ENCODE data around the gene STYXL2.

DNA sequence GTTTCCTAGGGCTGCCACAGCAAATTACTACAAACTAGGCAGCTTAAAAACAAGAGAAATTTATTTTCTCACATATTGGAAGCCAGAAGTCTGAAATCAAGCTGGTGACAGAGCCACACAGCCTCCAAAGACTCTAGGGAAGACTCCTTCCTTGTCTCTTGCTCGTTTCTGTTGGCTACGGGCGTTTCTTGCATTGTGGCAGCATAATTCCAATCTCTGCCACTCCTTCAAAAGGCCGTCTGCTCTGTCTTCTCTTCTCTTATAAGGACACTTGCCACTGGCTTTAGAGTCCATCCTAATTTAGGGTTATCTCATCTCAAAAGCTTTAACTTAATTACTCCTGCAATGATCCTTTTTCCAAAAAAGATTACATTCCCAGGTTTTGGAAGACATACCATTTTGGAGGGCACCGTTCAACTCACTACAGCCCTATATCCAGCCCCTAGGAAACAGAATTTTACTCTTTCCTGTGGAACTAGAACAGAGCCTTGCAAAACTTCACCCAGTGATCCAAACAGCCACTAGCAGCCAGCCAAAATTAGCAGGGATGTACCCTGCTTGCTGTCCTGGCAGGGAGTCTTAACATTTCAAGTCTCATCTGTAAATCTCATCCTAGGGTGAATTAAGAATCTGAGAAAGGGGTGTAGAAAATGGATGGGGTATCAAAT is 9.2 kb downstream of the STYXL2 start:
- TF ChIP-seq, protein P1, sequence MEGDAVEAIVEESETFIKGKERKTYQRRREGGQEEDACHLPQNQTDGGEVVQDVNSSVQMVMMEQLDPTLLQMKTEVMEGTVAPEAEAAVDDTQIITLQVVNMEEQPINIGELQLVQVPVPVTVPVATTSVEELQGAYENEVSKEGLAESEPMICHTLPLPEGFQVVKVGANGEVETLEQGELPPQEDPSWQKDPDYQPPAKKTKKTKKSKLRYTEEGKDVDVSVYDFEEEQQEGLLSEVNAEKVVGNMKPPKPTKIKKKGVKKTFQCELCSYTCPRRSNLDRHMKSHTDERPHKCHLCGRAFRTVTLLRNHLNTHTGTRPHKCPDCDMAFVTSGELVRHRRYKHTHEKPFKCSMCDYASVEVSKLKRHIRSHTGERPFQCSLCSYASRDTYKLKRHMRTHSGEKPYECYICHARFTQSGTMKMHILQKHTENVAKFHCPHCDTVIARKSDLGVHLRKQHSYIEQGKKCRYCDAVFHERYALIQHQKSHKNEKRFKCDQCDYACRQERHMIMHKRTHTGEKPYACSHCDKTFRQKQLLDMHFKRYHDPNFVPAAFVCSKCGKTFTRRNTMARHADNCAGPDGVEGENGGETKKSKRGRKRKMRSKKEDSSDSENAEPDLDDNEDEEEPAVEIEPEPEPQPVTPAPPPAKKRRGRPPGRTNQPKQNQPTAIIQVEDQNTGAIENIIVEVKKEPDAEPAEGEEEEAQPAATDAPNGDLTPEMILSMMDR (IDR thresholded peaks at IDR 0.05; ENCODE audit: control extremely low read depth in 1 of 3, insufficient read depth in 1 of 3, low read depth in 1 of 3, low read length in 3 of 3): no peak
- TF ChIP-seq NRF1 (IDR thresholded peaks at IDR 0.05; ENCODE audit: low read depth, low read length) (no peak), EZH2 (IDR thresholded peaks at IDR 0.05; ENCODE audit: low read depth, low read length, severe bottlenecking) (no peak), MAFK (IDR thresholded peaks at IDR 0.05; ENCODE audit: low read depth, low read length) (no peak), POLR2A (IDR thresholded peaks at IDR 0.05; ENCODE audit: control extremely low read depth in 1 of 2, low read depth in 2 of 2, low read length in 2 of 2) (no peak), TAF1 (IDR thresholded peaks at IDR 0.05; ENCODE audit: low read depth, low read length) (no peak), CREB1 (IDR thresholded peaks at IDR 0.05) (no peak), EP300 (IDR thresholded peaks at IDR 0.05; ENCODE audit: borderline replicate concordance in 1 of 2, low read depth in 2 of 2, low read length in 2 of 2) (no peak), GABPA (IDR thresholded peaks at IDR 0.05; ENCODE audit: borderline replicate concordance, insufficient read depth, low read length) (no peak), ZNF274 (IDR thresholded peaks at IDR 0.05; ENCODE audit: borderline replicate concordance, extremely low read depth, low read length) (no peak)
- TF ChIP-seq, protein P2, sequence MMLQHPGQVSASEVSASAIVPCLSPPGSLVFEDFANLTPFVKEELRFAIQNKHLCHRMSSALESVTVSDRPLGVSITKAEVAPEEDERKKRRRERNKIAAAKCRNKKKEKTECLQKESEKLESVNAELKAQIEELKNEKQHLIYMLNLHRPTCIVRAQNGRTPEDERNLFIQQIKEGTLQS (IDR thresholded peaks at IDR 0.05; ENCODE audit: insufficient read depth, low read depth, low read length): no peak
